Keratinocyte (primary cell): ENCODE measurements around the gene SMG6.

Experiments
- EZH2 ChIP-seq: IDR thresholded peaks from one replicate; pipeline ENCODE4 v1.6.1; 2012; ENCODE audit warnings: inconsistent platforms, mild to moderate bottlenecking, low read length, moderate library complexity
- TF ChIP-seq, protein P1 (sequence below), 3 experiments: IDR thresholded peaks in 1 of 3; conservative IDR thresholded peaks in 1 of 3; optimal IDR thresholded peaks in 1 of 3; 2 replicates in 2 of 3; 3 replicates in 1 of 3; pipeline versions ENCODE3 to v1.5.1; 2011; ENCODE audit warnings: low read length in 3 of 3, mild to moderate bottlenecking in 3 of 3, moderate library complexity in 2 of 3, control low read depth in 1 of 3, inconsistent platforms in 1 of 3; ENCODE audit not compliant: insufficient read depth in 2 of 3; ENCODE audit errors: extremely low read depth in 1 of 3

DNA sequence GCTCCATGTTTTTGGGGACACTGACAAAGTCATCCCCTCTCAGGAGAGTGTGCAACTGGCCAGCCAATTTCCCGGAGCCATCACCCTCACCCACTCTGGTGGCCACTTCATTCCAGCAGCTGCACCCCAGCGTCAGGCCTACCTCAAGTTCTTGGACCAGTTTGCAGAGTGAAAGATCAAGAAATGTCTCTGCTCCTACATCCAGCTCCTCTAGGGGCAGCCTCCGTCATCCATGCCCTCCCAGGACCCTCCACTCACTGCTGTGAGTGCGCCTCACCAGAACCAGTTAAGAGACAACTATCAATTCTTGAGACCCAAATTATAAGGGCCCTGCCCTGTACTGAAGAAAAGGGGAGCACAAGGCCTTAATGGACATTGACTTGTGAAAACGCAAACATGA is 260.7 kb downstream of the SMG6 start:
- TF ChIP-seq, protein P1, sequence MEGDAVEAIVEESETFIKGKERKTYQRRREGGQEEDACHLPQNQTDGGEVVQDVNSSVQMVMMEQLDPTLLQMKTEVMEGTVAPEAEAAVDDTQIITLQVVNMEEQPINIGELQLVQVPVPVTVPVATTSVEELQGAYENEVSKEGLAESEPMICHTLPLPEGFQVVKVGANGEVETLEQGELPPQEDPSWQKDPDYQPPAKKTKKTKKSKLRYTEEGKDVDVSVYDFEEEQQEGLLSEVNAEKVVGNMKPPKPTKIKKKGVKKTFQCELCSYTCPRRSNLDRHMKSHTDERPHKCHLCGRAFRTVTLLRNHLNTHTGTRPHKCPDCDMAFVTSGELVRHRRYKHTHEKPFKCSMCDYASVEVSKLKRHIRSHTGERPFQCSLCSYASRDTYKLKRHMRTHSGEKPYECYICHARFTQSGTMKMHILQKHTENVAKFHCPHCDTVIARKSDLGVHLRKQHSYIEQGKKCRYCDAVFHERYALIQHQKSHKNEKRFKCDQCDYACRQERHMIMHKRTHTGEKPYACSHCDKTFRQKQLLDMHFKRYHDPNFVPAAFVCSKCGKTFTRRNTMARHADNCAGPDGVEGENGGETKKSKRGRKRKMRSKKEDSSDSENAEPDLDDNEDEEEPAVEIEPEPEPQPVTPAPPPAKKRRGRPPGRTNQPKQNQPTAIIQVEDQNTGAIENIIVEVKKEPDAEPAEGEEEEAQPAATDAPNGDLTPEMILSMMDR (optimal IDR thresholded peaks at IDR 0.05 in 1 of 3, IDR thresholded peaks at IDR 0.05 in 1 of 3, conservative IDR thresholded peaks at IDR 0.05 in 1 of 3; ENCODE audit: extremely low read depth in 1 of 3, insufficient read depth in 2 of 3, low read length in 3 of 3): no peak
- TF ChIP-seq EZH2: no peak
